CD4-positive, alpha-beta T cell treated with Interleukin-1 beta for 1 hour (primary cell): ENCODE results near the gene SLC6A3.

Source experiments
- DNase-seq, 2 donors: peaks; one replicate each; pipeline ENCODE4 v3.0.0-alpha.2; 2020 to 2022

Gene SLC6A3

GRCh38 chr5:1445313-1445688 is at the start of gene SLC6A3:
Gene SLC6A3 (minus strand): TSS chr5:1445440. CDS start chr5:1443197, 2,243 bp downstream.
- DNase-seq: peak in 1 of 2 donors; percentile 54

GRCh38 chr5:1493941-1494340 is 48.7 kb upstream of the SLC6A3 start:
- DNase-seq: no peak

- DNase-seq: no peak
Observed at GRCh38 chr5:1493413-1493812, 48.2 kb upstream of the SLC6A3 start.

GRCh38 chr5:1492757-1493156 is 47.5 kb upstream of the SLC6A3 start:
- DNase-seq: no peak

GRCh38 chr5:1490376-1490775 is 45.1 kb upstream of the SLC6A3 start:
- DNase-seq: no peak

- no peak for DNase-seq
Observed at GRCh38 chr5:1489754-1490153, 44.5 kb upstream of the SLC6A3 start.

GRCh38 chr5:1488882-1489680 is 43.8 kb upstream of the SLC6A3 start:
- DNase-seq: peak in 1 of 2 donors; percentile 37

- DNase-seq: no peak
Observed at GRCh38 chr5:1487079-1487764, 42.0 kb upstream of the SLC6A3 start.

- DNase-seq: no peak
Observed at GRCh38 chr5:1486271-1486670, 41.0 kb upstream of the SLC6A3 start.

- DNase-seq: no peak
Observed at GRCh38 chr5:1485579-1486118, 40.4 kb upstream of the SLC6A3 start.

GRCh38 chr5:1484730-1485578 is 39.7 kb upstream of the SLC6A3 start:
- peak in 1 of 2 donors; percentile 65 for DNase-seq

GRCh38 chr5:1483856-1484729 is 38.9 kb upstream of the SLC6A3 start:
- DNase-seq: no peak

GRCh38 chr5:1483064-1483463 is 37.8 kb upstream of the SLC6A3 start:
- DNase-seq: no peak

- no peak for DNase-seq
Observed at GRCh38 chr5:1481959-1482331, 36.7 kb upstream of the SLC6A3 start.

GRCh38 chr5:1481266-1481958 is 36.2 kb upstream of the SLC6A3 start:
- no peak for DNase-seq

GRCh38 chr5:1480806-1481205 is 35.6 kb upstream of the SLC6A3 start:
- no peak for DNase-seq

GRCh38 chr5:1480217-1480616 is 35.0 kb upstream of the SLC6A3 start:
- DNase-seq: peak in 1 of 2 donors; percentile 85

- peak; percentile 52 to 79 for DNase-seq
Observed at GRCh38 chr5:1479581-1480188, 34.4 kb upstream of the SLC6A3 start.

- no peak for DNase-seq
Observed at GRCh38 chr5:1479066-1479465, 33.8 kb upstream of the SLC6A3 start.

GRCh38 chr5:1478271-1479035 is 33.2 kb upstream of the SLC6A3 start:
- DNase-seq: no peak
